ENCODE results near the gene HIF3A. TPM values are rescaled to one million over a fixed set of nuclear protein-coding genes. Genes with fewer than 3 reads are reported as not detected.

The HIF3A gene
- total and polyA plus RNA-seq, 2 of the 8 experiments (the other 6 are each of a cell fraction or from before 2014, with no cell fraction given) = 38.6 to 38.8 TPM

DNA sequence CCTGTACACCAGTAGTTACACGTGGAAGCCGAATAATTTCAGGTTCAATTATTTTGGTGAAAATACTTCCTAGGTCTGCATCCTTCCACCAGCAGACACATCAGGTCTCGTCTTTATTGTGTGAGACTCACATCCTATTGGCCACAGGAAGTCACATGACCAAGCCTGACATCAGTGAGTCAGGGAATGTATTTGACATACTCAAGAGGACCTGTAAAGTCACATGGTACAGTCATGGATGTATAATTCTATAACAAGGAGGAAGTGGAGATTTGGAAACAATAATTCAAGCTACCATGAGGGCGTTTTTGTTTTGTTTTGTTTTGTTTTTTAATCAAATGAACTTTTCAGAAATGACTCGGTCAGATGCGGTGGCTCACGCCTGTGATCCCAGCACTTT is 9.3 kb upstream of the HIF3A start (continued):
- TF ChIP-seq CTBP2 (IDR thresholded peaks at IDR 0.05; ENCODE audit: borderline replicate concordance, insufficient read depth, insufficient read length, low read length) (no peak), CREB1 (IDR thresholded peaks at IDR 0.05) (no peak), FOSL1 (IDR thresholded peaks at IDR 0.05; ENCODE audit: insufficient read depth, low read depth, low read length) (no peak)

Measured in H1 (cell line).